T-helper 17 cell (primary cell): ENCODE data around the gene RALGPS2. TPM values are rescaled to one million over a fixed set of nuclear protein-coding genes. Genes with fewer than 3 reads are reported as not detected.
"Not testable (repeated sequence)": the region's sequence is repeated elsewhere in the genome, so short reads cannot be mapped to it uniquely, and the experiment has no call there.

ENCODE experiments used
- ATAC-seq: fragments of 150-1000 bp; cut with Tn5 transposase; 2 replicates; pipeline ENCODE4 v1.10.0; 2021; ENCODE audit warnings: mild to moderate bottlenecking, moderate library complexity
- DNase-seq, 3 donors: peaks; one replicate each; pipeline versions ENCODE4 v3.0.0 to v3.0.0-alpha.2; 2020 to 2021
- H3K9me3 ChIP-seq: one replicate; pipeline ENCODE4 v1.7.0; 2013; ENCODE audit warnings: low read length, mild to moderate bottlenecking; ENCODE audit not compliant: control insufficient read depth, poor library complexity, severe bottlenecking
- H3K27ac Mint-ChIP-seq: one replicate; pipeline ENCODE4 v1.8.0; 2022; ENCODE audit warnings: mild to moderate bottlenecking, moderate library complexity, mixed read lengths
- H3K27me3 Mint-ChIP-seq: one replicate; pipeline ENCODE4 v1.8.0; 2022; ENCODE audit warnings: mixed read lengths
- H3K36me3 Mint-ChIP-seq: one replicate; pipeline ENCODE4 v1.8.0; 2022; ENCODE audit warnings: low read depth, mixed read lengths
- H3K4me1 Mint-ChIP-seq: one replicate; pipeline ENCODE4 v1.8.0; 2022; ENCODE audit warnings: mild to moderate bottlenecking, mixed read lengths
- H3K4me3 Mint-ChIP-seq: one replicate; pipeline ENCODE4 v1.8.0; 2022; ENCODE audit warnings: mild to moderate bottlenecking, moderate library complexity, mixed read lengths
- total RNA-seq, 4 donors: library from RNA in 2 of 4; stranded (reverse) in 2 of 4; gene quantifications; one replicate each; pipeline ENCODE4 v1.2.3 and lab custom pipeline; 2022 to 2026

RALGPS2 gene
- total RNA-seq, 2 donors from 2014 or later: 6.8 to 17.0 TPM

GRCh38 chr1:178727014-178727895 lies 2.2 kb downstream of the RALGPS2 start:
- ATAC-seq (no peak), DNase-seq (no peak)
- no peaks in the 10 kb centered on the region for H3K27me3 Mint-ChIP-seq
- H3K9me3 ChIP-seq: no peaks in the 10 kb centered on the region
- H3K4me3 Mint-ChIP-seq: peak overlapping the region; percentile 87
- H3K4me1 Mint-ChIP-seq: peaks cover 13% of the 10 kb centered on the region
- no peak overlapping the region for H3K27ac Mint-ChIP-seq
- peaks cover 7% of the 10 kb centered on the region for H3K36me3 Mint-ChIP-seq

DNA sequence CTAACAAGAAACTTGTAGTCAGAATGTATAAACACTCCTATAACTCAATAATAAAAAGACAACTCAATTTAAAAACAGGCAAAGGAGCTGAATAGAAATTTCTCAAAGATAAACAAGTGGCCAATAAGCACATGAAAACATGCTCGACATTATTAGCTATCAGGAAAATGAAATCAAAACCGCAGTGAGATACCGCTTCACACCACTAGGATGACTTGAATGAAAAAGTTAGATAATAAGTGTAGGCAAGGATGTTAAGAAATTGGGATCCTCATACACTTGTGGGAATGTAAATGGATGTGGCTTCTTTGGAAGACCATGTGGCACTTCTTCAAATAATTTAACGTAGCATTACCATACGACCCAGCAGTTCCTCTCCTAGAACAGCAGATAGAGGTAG lies 8.9 kb downstream of the RALGPS2 start:
- DNase-seq (no peak), ATAC-seq (no peak)
- H3K27ac Mint-ChIP-seq: no peak overlapping the region
- H3K36me3 Mint-ChIP-seq: peaks cover 4% of the 10 kb centered on the region
- H3K27me3 Mint-ChIP-seq: no peaks in the 10 kb centered on the region
- H3K9me3 ChIP-seq: no peaks in the 10 kb centered on the region
- peaks cover 2% of the 10 kb centered on the region for H3K4me1 Mint-ChIP-seq
- no peak overlapping the region for H3K4me3 Mint-ChIP-seq

- ATAC-seq (no peak), DNase-seq (no peak)
- H3K9me3 ChIP-seq: no peaks in the 10 kb centered on the region
- Mint-ChIP-seq H3K36me3 (peaks cover 6% of the 10 kb centered on the region), H3K4me3 (no peak overlapping the region), H3K4me1 (peaks cover 9% of the 10 kb centered on the region), H3K27ac (no peak overlapping the region), H3K27me3 (no peaks in the 10 kb centered on the region)
Observed at GRCh38 chr1:178738780-178739179, 13.7 kb downstream of the RALGPS2 start.

- Mint-ChIP-seq H3K36me3 (peaks cover 6% of the 10 kb centered on the region), H3K4me3 (no peak overlapping the region), H3K27me3 (no peaks in the 10 kb centered on the region), H3K27ac (no peak overlapping the region), H3K4me1 (peaks cover 9% of the 10 kb centered on the region)
- DNase-seq: no peak
- H3K9me3 ChIP-seq: no peaks in the 10 kb centered on the region
- no peak for ATAC-seq
Observed at GRCh38 chr1:178739285-178740045, 14.4 kb downstream of the RALGPS2 start.

GRCh38 chr1:178740491-178740890 lies 15.4 kb downstream of the RALGPS2 start:
- Mint-ChIP-seq H3K4me3 (no peak overlapping the region), H3K4me1 (peaks cover 9% of the 10 kb centered on the region), H3K36me3 (peaks cover 6% of the 10 kb centered on the region), H3K27ac (peak overlapping the region; percentile 24), H3K27me3 (no peaks in the 10 kb centered on the region)
- H3K9me3 ChIP-seq: no peaks in the 10 kb centered on the region
- DNase-seq: no peak
- no peak for ATAC-seq

GRCh38 chr1:178740924-178741323 lies 15.9 kb downstream of the RALGPS2 start:
- peaks cover 6% of the 10 kb centered on the region for H3K36me3 Mint-ChIP-seq
- H3K9me3 ChIP-seq: no peaks in the 10 kb centered on the region
- no peak overlapping the region for H3K4me3 Mint-ChIP-seq
- peaks cover 9% of the 10 kb centered on the region for H3K4me1 Mint-ChIP-seq
- no peak for DNase-seq
- H3K27ac Mint-ChIP-seq: no peak overlapping the region
- no peaks in the 10 kb centered on the region for H3K27me3 Mint-ChIP-seq
- no peak for ATAC-seq

- H3K27me3 Mint-ChIP-seq: no peaks in the 10 kb centered on the region
- H3K27ac Mint-ChIP-seq: no peak overlapping the region
- no peak overlapping the region for H3K4me3 Mint-ChIP-seq
Observed at GRCh38 chr1:178743801-178744200, 18.8 kb downstream of the RALGPS2 start.

DNA sequence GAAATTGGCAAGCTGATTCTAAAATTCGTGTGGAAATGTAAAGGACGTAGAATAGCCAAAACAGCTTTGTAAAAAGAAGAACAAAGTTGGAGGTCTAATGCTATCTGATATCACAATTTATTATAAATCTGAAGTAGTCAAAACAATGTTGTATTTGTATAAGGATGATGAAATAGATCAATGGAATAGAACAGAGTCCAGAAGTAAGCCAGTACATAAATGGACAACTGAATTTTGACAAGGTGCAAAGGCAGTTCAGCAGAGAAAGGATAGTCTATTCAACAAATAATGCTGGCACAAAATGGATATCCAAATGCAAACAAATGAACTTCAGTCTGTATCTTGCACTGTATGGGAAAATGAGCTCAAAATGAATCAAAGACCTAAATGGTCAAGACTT lies 20.2 kb downstream of the RALGPS2 start:
- Mint-ChIP-seq H3K27me3 (no peaks in the 10 kb centered on the region), H3K36me3 (peaks cover 7% of the 10 kb centered on the region), H3K4me1 (peaks cover 4% of the 10 kb centered on the region), H3K27ac (no peak overlapping the region), H3K4me3 (no peak overlapping the region)
- no peak for DNase-seq
- ATAC-seq: no peak
- no peaks in the 10 kb centered on the region for H3K9me3 ChIP-seq

More at GRCh38 chr1:178743801-178744200, 18.8 kb downstream of the RALGPS2 start:
- ATAC-seq: no peak
- no peaks in the 10 kb centered on the region for H3K9me3 ChIP-seq
- H3K4me1 Mint-ChIP-seq: peaks cover 10% of the 10 kb centered on the region
- peaks cover 8% of the 10 kb centered on the region for H3K36me3 Mint-ChIP-seq
- no peak for DNase-seq

GRCh38 chr1:178746345-178746744 lies 21.3 kb downstream of the RALGPS2 start:
- peaks cover 5% of the 10 kb centered on the region for H3K36me3 Mint-ChIP-seq
- DNase-seq (no peak), ATAC-seq (no peak)
- no peaks in the 10 kb centered on the region for H3K9me3 ChIP-seq
- no peak overlapping the region for H3K4me3 Mint-ChIP-seq
- H3K27ac Mint-ChIP-seq: no peak overlapping the region
- H3K27me3 Mint-ChIP-seq: no peaks in the 10 kb centered on the region
- peaks cover 6% of the 10 kb centered on the region for H3K4me1 Mint-ChIP-seq

DNA sequence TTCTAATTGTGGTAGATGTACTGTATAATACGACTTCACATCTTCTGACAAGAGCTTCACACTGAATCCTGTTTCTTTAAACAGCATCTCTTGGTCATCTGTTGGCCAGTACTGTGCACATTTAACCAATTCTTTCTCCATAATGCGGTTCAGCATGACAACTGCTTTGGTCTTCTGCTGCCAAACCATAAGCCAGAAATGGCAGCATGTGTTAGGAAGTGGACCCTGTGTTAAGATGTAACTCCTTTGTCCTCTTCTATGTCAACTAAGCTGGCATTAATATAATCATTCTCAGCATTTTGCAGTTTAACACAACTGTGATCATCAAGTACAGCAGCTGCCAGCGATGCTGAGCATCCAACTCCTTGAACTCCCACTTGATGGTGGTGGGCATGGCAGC lies 22.3 kb downstream of the RALGPS2 start:
- ATAC-seq, DNase-seq, H3K27me3 Mint-ChIP-seq, H3K4me1 Mint-ChIP-seq, H3K4me3 Mint-ChIP-seq, H3K27ac Mint-ChIP-seq, H3K36me3 Mint-ChIP-seq, H3K9me3 ChIP-seq: not testable (repeated sequence)

GRCh38 chr1:178749581-178750166 lies 24.6 kb downstream of the RALGPS2 start:
- DNase-seq (no peak), ATAC-seq (no peak)
- Mint-ChIP-seq H3K4me1 (peaks cover 6% of the 10 kb centered on the region), H3K4me3 (no peak overlapping the region), H3K27me3 (no peaks in the 10 kb centered on the region), H3K36me3 (peaks cover 2% of the 10 kb centered on the region), H3K27ac (no peak overlapping the region)
- H3K9me3 ChIP-seq: no peaks in the 10 kb centered on the region

DNA sequence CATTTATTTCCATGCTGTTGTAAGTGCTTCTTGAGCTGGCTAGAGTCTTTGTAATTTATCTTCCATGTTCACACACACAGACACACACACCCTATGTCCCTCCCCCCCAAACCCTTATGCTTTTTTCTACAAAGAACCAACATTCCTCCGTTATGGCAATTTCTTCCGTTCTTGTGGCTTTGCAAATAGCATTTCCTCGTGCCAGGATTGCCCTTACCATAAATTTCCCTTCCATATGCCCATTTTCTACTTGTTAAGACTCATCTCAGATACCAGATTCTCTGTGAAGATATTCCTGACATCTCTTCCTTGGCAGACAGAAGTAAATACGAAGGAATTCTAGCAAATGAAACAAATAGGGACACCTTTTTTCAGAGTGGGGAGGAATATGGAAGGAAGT lies 26.0 kb downstream of the RALGPS2 start:
- Mint-ChIP-seq H3K4me1 (peaks cover 6% of the 10 kb centered on the region), H3K27ac (no peak overlapping the region)
- no peak for ATAC-seq

GRCh38 chr1:178752891-178753290 lies 27.8 kb downstream of the RALGPS2 start:
- no peaks in the 10 kb centered on the region for H3K9me3 ChIP-seq
- DNase-seq (no peak), ATAC-seq (no peak)
- H3K27me3 Mint-ChIP-seq: no peaks in the 10 kb centered on the region
- H3K36me3 Mint-ChIP-seq: no peaks in the 10 kb centered on the region
- peaks cover 4% of the 10 kb centered on the region for H3K4me1 Mint-ChIP-seq
- H3K4me3 Mint-ChIP-seq: no peak overlapping the region
- no peak overlapping the region for H3K27ac Mint-ChIP-seq

More for the DNA sequence above, 26.0 kb downstream of the RALGPS2 start:
- Mint-ChIP-seq H3K4me3 (no peak overlapping the region), H3K27me3 (no peaks in the 10 kb centered on the region), H3K36me3 (peaks cover 2% of the 10 kb centered on the region)
- no peaks in the 10 kb centered on the region for H3K9me3 ChIP-seq
- no peak for DNase-seq
